Inflammatory macrophage treated with lipopolysaccharide for 4 hours (primary cell): ENCODE results near the gene MANEA.

Experiments used
- DNase-seq: peaks from one replicate; pipeline ENCODE4 v3.0.0-alpha.2; 2020

The MANEA gene

DNA sequence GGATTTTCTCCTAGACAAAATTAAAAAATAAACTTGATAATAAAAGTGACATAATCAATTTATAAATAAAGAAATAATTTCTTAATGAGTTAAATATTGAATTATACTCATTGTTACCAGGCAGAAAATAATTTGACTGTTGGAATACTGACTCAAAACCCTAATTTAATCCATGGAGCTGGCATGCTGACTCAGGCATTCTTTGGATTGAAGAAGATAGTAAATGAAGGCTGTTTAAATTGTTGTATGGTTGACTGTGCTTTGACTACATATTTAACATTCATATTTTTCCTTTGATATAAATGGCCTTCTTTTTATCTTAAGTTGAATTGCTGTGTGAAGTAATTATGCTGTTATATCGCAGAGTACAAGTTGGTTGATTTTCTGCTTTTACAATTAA is 11.7 kb downstream of the MANEA start:
- no peak for DNase-seq

DNA sequence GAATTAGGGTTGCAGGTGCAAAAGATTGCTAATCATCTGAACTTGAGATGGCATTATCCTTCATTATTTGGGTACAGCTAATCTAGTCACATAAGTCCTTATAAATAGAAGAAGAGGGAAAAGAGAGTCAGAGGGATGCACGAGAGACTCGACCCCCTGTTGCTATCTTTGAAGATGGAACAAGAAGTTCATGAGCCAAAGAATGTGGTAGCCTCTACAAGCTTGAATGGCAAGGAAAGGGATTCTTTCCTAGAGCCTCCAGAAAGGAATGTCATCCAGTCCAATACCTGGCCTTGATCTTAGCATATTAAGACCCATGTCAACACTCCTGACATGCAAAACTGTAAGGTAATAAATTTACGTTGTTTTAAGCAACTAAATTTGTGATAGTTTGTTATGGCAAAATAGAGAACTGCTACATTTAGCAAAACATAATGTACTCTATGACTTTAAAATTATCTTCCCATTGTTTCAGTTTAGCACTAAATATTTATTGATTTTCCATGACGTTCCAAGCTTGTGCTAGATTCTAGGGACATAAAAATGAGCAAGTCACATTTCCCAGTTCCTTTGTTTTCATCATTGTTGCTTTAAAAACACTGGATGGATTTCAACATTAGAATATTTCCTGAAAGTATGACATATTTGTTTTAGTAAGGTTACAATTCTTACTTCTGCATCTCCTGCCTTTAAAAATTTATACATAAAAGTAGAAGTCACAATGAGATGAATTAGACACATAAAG is 12.7 kb downstream of the MANEA start:
- DNase-seq = no peak

DNA sequence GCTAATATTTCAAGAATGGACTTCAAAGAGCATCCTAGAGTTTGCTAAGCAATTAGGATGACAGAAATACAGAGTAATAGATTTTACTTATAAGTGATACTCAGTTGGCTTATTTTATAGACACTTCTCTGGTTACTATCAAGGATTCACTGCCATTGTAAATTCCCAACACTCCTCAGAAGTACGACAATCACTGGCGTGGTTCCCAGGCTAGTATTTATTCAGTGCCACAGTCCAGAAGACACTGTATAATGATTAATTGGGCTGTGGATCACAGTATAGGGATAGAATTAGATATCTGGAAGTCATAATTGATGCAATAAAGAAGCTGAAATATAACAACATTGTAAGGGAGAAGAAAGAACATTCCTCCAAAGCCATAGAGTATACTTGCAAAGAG is 15.7 kb downstream of the MANEA start:
- DNase-seq = no peak

DNA sequence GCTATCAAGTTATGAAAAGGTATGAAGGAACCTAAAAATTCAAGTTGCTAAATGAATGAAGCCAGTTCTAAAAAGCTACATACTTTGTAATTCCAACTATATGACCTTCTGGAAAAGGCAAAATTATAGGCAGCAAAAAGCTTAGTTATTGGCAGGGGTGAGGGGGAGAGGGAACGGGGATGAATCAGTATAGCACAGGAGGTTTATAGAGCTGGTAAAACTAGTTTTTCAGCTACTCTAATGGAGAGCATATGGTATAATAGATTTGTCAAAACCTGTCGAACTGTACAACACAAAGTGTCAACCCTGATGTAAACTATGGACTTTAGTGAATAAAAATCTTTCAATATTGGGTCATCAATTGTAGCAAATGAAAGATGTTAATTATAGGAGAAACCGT is 18.7 kb downstream of the MANEA start:
- no peak for DNase-seq

DNA sequence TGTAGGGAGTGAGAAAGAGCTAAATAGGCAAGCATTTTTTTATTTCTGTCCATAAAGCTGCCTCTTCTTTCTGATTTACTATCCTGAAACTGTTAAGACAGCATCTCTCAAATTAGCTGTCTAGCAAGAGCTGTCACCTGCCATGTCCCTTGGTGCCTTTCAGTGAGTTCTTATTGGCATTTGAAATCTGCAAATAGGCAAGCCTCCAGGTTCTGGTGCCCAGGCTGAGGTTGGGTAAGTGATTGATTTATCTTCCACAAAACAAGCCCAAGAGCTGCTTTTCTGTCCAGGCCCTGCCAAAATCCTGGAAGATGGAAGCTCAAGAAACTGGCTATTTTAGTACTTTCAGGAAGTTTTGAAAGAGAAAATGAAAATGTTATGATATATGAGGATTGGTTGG is 22.4 kb downstream of the MANEA start:
- no peak for DNase-seq

DNA sequence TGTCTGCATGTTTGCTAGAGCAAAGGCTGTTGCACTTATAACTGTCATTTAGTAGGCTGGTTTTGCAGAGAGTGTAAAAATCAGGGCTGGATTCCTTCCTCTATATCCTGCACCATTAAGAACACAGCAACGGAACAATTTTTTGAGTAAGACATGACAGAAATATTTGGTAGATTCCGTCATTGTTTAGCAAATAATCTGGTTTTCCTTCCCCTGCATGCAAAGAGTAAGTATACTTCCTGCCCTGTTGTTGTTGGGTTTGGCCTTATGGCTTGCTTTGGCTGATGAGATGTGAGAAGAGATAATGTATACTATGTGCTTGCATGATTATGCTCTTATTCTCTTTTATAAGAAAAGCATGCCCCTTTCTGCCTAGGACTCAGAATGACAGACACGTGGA is 23.8 kb downstream of the MANEA start:
- DNase-seq = no peak

DNA sequence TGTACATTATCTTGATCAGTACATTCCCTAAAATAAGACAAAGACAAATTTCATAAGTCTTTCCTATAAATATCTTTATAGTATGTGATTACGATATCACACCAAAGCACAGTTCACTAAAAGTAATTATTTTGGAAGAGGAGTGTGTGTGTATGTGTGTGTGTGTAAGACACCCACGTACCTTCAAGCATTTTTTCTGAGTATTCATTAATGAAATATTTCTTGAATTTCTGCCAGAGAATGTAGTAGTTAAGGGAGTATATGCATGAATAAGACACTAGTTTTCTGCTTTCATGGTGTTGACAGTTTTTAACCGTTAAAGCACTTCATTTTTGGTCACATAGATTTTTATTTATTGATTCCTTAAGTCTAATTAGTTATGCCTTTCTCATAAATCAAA is 36.8 kb downstream of the MANEA start:
- DNase-seq = no peak

DNA sequence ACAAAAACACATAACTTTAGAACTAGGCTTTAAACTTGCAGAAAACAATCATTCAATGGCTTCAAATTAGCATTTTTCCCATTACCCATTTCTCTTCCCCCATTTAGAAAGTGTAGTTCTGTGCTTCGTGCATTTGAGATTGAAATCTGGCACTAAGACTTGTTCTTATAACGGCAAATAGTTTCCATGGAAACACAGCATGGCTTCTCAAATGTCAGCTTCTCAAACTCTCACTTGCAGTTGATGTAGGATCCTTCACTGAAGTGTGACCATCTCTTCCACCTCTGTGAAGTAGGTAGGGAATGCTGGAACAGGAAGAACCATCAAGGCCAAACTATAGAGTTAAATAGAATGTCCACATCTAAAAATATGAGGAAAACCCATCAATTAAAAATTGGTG is 52.2 kb downstream of the MANEA start:
- DNase-seq = no peak

DNA sequence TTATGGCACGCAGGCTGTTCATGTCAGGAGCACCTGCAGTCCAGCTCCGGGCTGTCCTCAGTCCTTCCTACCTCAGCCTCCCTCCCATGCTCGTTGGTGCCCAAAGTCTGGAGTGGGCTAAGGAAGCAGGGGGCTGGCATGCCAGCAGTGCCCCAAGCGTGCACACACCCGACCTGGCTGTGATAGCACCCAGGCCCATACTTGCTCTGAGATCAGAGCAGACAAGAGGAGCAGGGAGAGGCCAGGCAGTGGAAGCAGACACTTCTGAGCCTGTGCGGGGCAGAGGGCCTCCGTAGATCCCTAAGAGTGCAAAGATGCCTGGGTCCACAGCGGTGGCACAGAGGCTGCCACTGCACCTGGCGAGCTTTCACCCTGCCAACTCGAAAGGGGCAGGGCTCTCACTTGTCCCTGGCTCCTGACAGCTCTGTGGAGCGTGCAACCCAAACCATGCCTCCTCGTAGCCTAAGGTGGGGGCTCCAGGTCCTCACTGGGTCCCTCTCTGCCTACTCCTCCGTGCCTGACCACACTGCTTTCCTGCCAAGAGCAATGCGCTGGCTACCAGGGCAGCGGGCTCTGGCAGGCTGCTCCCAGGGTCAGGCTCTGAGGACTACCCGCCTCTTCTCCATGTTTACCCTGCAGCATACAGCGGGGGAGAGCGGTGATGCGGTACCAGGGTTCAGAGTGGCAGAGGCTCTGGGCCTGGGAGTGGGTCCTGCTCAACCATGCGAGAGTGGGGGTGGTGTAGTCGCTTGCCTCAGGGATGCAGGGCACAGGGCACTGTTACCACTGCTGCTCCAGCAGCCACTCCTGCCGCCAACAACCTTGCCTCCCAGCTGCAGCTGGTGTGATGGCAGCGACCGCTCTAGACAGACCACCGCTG is 59.5 kb downstream of the MANEA start:
- DNase-seq = no peak

DNA sequence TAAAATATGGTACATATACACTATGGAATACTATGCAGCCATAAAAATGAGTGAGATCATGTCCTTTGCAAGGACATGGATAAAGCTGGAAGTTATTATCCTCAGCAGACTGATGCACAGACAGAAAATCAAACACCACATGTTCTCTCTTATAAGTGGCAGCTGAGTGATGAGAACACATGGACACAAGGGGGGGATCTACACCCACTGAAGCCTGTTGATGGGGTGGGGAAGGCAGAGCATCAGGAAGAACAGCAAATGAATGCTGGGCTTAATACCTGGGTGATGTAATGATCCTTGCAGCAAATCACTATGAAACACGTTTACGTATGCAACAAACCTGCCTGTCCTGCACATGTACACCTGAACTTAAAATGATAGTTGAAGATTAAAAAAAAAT is 71.3 kb downstream of the MANEA start:
- no peak for DNase-seq

DNA sequence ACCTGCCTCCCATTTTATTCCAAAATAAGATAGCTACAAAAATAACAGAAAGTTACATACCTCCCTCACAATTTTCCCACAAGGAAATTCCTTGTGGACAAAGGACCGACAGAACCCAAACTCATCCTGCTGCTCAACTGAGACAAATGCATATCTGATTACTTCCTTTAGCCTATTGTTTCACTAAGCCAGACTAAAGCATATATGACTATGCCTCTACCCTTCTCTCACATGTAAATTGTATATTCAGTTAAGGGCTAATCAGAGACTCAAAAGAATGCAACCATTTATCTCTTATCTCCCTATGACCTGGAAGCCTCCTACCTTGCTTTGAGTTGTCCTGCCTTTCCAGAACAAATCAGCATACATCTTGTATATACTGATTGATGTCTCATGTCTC is 72.1 kb downstream of the MANEA start:
- no peak for DNase-seq

DNA sequence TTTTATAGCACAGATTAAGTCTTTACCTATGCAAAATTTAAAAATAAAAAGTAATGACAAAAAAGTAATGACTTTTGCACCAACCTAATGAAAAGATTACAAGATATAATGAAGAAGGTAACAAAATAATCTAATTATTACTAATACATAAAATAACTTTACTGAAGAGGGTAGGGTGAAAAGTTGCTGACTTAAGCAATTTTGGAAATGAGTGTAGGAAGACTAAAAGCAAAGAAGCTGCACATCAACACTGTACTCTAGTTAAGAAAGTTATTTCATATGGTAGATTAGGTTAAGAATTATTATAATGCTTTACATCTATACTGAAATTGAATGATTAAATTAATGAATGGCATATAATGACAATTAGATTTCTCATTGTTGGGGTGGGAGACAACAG is 76.8 kb downstream of the MANEA start:
- no peak for DNase-seq

DNA sequence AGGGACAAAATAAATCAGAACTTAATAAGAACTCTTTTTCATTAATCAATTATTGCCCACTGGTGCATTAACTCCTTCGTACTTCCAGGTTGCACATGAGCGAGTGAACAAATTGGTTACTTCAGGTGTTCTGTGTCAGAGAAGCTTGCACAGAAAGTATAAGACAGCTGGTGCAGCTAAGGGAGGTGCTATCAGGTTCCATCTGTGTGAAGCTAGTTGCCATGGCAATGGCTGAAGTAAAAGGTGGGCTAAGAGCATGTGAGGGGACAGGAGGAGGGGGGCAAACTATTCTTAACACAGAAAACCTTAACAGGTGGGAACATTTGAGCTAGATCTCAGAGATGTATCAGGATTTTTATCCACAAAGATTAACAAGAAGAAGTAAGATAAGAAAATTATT is 81.6 kb downstream of the MANEA start:
- DNase-seq = no peak
